Articular chondrocyte of knee joint (primary cell): Measurements from ENCODE around the gene WDFY3. TPM values are rescaled to one million over a fixed set of nuclear protein-coding genes. Genes with fewer than 3 reads are reported as not detected.

Source experiments
- small RNA-seq: library from RNA; depleted of rRNA; stranded (forward); fragments of <200 nt; gene quantifications from one replicate; pipeline ENCODE3, GENCODE V24; 2012
- total RNA-seq: library from RNA; depleted of rRNA; stranded (reverse); fragments of >200 nt; gene quantifications from 2 replicates; pipeline ENCODE4 v1.2.3, GENCODE V29; 2012

WDFY3 gene, protein sequence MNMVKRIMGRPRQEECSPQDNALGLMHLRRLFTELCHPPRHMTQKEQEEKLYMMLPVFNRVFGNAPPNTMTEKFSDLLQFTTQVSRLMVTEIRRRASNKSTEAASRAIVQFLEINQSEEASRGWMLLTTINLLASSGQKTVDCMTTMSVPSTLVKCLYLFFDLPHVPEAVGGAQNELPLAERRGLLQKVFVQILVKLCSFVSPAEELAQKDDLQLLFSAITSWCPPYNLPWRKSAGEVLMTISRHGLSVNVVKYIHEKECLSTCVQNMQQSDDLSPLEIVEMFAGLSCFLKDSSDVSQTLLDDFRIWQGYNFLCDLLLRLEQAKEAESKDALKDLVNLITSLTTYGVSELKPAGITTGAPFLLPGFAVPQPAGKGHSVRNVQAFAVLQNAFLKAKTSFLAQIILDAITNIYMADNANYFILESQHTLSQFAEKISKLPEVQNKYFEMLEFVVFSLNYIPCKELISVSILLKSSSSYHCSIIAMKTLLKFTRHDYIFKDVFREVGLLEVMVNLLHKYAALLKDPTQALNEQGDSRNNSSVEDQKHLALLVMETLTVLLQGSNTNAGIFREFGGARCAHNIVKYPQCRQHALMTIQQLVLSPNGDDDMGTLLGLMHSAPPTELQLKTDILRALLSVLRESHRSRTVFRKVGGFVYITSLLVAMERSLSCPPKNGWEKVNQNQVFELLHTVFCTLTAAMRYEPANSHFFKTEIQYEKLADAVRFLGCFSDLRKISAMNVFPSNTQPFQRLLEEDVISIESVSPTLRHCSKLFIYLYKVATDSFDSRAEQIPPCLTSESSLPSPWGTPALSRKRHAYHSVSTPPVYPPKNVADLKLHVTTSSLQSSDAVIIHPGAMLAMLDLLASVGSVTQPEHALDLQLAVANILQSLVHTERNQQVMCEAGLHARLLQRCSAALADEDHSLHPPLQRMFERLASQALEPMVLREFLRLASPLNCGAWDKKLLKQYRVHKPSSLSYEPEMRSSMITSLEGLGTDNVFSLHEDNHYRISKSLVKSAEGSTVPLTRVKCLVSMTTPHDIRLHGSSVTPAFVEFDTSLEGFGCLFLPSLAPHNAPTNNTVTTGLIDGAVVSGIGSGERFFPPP (N-terminal part only)
- total RNA-seq = 89.0 and 96.1 TPM in 2 replicates

GRCh38 chr4:84966382-84967242, at the start of gene WDFY3:
Gene WDFY3, minus strand, starts transcription at chr4:84966690. Its CDS starts 106,099 bp downstream, at chr4:84860591.

Small RNA genes within 50 kb of the gene (small RNA-seq; reads per million reads assigned to genes)
- not detected for gene RN7SL552P
- gene RNU6-469P = not detected
